Epithelial cell of proximal tubule (primary cell): ENCODE measurements around the gene BAIAP2L2. TPM values are rescaled to one million over a fixed set of nuclear protein-coding genes. Genes with fewer than 3 reads are reported as not detected.

Source experiments
- DNase-seq: peaks from one replicate; pipeline ENCODE4 v3.0.0-alpha.2; 2011; ENCODE audit warnings: low read depth
- H3K4me3 ChIP-seq: 2 replicates; pipeline ENCODE4 v1.5.1; 2011; ENCODE audit warnings: low read depth, mild to moderate bottlenecking, low read length
- CTCF ChIP-seq: conservative IDR thresholded peaks from 2 replicates; pipeline ENCODE4 v1.5.1; 2012; ENCODE audit warnings: low read depth, mild to moderate bottlenecking, low read length
- total RNA-seq: library from RNA; depleted of rRNA; stranded (reverse); fragments of >200 nt; gene quantifications from 2 replicates; pipeline ENCODE4 v1.2.3, GENCODE V29; 2015

The BAIAP2L2 gene
- total RNA-seq, 1 donor from 2014 or later = 6.5 TPM

GRCh38 chr22:38075105-38075825, 35.2 kb downstream of the BAIAP2L2 start:
- DNase-seq = no peak
- no peak for TF ChIP-seq CTCF
- no peak overlapping the region for H3K4me3 ChIP-seq

GRCh38 chr22:38074181-38075104, 36.0 kb downstream of the BAIAP2L2 start:
- no peak for DNase-seq
- H3K4me3 ChIP-seq = no peak overlapping the region
- TF ChIP-seq CTCF = no peak

GRCh38 chr22:38073150-38074130, 37.0 kb downstream of the BAIAP2L2 start:
- TF ChIP-seq CTCF = no peak
- H3K4me3 ChIP-seq = no peak overlapping the region
- DNase-seq = no peak

- H3K4me3 ChIP-seq = no peak overlapping the region
- no peak for TF ChIP-seq CTCF
- DNase-seq = no peak
These were observed 37.9 kb downstream of the BAIAP2L2 start for GRCh38 chr22:38072322-38073149.

GRCh38 chr22:38071421-38072321, 38.8 kb downstream of the BAIAP2L2 start:
- no peak overlapping the region for H3K4me3 ChIP-seq
- no peak for TF ChIP-seq CTCF
- DNase-seq = no peak
